HEK293T (cell line): ENCODE measurements around the gene SPTLC2.

Experiments
- ARNT ChIP-seq: fragments of 450-650 bp; IDR thresholded peaks from 2 replicates; pipeline ENCODE4 v1.6.1; 2017; ENCODE audit warnings: mild to moderate bottlenecking
- BHLHE40 ChIP-seq: fragments of 450-650 bp; IDR thresholded peaks from 2 replicates; pipeline ENCODE4 v1.6.1; 2016; ENCODE audit warnings: mild to moderate bottlenecking, moderate library complexity, borderline replicate concordance
- CTBP1 ChIP-seq: fragments of 450-650 bp; IDR thresholded peaks from 2 replicates; pipeline ENCODE4 v1.6.1; 2016; ENCODE audit warnings: borderline replicate concordance
- ELF4 ChIP-seq: fragments of 450-650 bp; IDR thresholded peaks from 2 replicates; pipeline ENCODE4 v1.6.1; 2017; ENCODE audit warnings: antibody characterized with exemption
- FOXA1 ChIP-seq: fragments of 450-650 bp; IDR thresholded peaks from 2 replicates; pipeline ENCODE4 v1.6.1; 2016; ENCODE audit warnings: mild to moderate bottlenecking
- FOXK2 ChIP-seq: fragments of 450-650 bp; IDR thresholded peaks from 2 replicates; pipeline ENCODE4 v1.6.1; 2016; ENCODE audit warnings: mild to moderate bottlenecking
- FOXM1 ChIP-seq: fragments of 450-650 bp; IDR thresholded peaks from 2 replicates; pipeline ENCODE4 v1.6.1; 2017; ENCODE audit warnings: mild to moderate bottlenecking, borderline replicate concordance
- HDGF ChIP-seq: fragments of 450-650 bp; IDR thresholded peaks from 2 replicates; pipeline ENCODE4 v1.6.1; 2017; ENCODE audit warnings: antibody characterized with exemption, borderline replicate concordance
- L3MBTL2 ChIP-seq: fragments of 450-650 bp; conservative IDR thresholded peaks from 2 replicates; pipeline ENCODE4 v1.6.1; 2016; ENCODE audit warnings: mild to moderate bottlenecking
- LEF1 ChIP-seq: fragments of 450-650 bp; IDR thresholded peaks from 2 replicates; pipeline ENCODE4 v1.6.1; 2017; ENCODE audit warnings: mild to moderate bottlenecking, borderline replicate concordance
- SP1 ChIP-seq: fragments of 450-650 bp; IDR thresholded peaks from 2 replicates; pipeline ENCODE4 v1.6.1; 2017
- SUZ12 ChIP-seq: fragments of 450-650 bp; IDR thresholded peaks from 2 replicates; pipeline ENCODE4 v1.6.1; 2016; ENCODE audit warnings: mild to moderate bottlenecking
- TARDBP ChIP-seq: fragments of 450-650 bp; IDR thresholded peaks from 2 replicates; pipeline ENCODE4 v1.6.1; 2016
- TF ChIP-seq, protein P1 (sequence below): fragments of 450-650 bp; IDR thresholded peaks from 2 replicates; pipeline ENCODE4 v1.6.1; 2016

DNA sequence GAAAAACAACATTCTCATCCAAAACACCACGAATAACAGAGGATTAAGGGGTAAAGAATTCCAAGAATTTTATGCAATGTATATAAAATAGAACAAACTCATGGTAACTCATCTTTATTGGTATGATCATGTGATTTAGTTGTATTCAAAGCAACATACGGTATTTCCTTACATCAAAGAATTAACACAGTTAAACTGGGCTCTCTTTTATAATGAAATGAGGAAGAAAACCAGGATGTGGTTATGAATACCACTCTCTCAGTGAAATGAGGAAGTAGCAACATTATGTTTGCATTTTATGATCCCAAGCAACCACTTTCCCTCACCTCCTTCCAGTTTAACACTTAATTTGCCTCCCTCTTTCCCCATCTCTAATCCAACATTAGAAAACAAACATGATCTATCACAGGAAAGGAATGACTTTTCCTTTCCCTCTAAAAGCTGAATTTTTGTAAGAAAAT, 22.9 kb downstream of the SPTLC2 start:
- TF ChIP-seq FOXM1: no peak
- TF ChIP-seq TARDBP: no peak
- no peak for TF ChIP-seq SP1
- no peak for TF ChIP-seq SUZ12
- TF ChIP-seq FOXA1: no peak
- TF ChIP-seq L3MBTL2: no peak
- TF ChIP-seq FOXK2: no peak
- TF ChIP-seq ARNT: no peak
- TF ChIP-seq LEF1: no peak
- no peak for TF ChIP-seq ELF4
- TF ChIP-seq, protein P1, sequence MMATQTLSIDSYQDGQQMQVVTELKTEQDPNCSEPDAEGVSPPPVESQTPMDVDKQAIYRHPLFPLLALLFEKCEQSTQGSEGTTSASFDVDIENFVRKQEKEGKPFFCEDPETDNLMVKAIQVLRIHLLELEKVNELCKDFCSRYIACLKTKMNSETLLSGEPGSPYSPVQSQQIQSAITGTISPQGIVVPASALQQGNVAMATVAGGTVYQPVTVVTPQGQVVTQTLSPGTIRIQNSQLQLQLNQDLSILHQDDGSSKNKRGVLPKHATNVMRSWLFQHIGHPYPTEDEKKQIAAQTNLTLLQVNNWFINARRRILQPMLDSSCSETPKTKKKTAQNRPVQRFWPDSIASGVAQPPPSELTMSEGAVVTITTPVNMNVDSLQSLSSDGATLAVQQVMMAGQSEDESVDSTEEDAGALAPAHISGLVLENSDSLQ: no peak
- TF ChIP-seq HDGF: no peak
- TF ChIP-seq CTBP1: no peak
- TF ChIP-seq BHLHE40: no peak
